ENCODE measurements around the gene PDXDC1. TPM values are rescaled to one million over a fixed set of nuclear protein-coding genes. Genes with fewer than 3 reads are reported as not detected.
"Not testable (repeated sequence)": the region's sequence is repeated elsewhere in the genome, so short reads cannot be mapped to it uniquely, and the experiment has no call there.

The PDXDC1 gene, protein sequence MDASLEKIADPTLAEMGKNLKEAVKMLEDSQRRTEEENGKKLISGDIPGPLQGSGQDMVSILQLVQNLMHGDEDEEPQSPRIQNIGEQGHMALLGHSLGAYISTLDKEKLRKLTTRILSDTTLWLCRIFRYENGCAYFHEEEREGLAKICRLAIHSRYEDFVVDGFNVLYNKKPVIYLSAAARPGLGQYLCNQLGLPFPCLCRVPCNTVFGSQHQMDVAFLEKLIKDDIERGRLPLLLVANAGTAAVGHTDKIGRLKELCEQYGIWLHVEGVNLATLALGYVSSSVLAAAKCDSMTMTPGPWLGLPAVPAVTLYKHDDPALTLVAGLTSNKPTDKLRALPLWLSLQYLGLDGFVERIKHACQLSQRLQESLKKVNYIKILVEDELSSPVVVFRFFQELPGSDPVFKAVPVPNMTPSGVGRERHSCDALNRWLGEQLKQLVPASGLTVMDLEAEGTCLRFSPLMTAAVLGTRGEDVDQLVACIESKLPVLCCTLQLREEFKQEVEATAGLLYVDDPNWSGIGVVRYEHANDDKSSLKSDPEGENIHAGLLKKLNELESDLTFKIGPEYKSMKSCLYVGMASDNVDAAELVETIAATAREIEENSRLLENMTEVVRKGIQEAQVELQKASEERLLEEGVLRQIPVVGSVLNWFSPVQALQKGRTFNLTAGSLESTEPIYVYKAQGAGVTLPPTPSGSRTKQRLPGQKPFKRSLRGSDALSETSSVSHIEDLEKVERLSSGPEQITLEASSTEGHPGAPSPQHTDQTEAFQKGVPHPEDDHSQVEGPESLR
- total RNA-seq (103 and 109 TPM in 2 replicates), polyA plus RNA-seq (48.1 and 79.1 TPM in 2 replicates), polyA minus RNA-seq (32.5 and 45.1 TPM in 2 replicates)
- 41.8 TPM for total RNA-seq (2013)

DNA sequence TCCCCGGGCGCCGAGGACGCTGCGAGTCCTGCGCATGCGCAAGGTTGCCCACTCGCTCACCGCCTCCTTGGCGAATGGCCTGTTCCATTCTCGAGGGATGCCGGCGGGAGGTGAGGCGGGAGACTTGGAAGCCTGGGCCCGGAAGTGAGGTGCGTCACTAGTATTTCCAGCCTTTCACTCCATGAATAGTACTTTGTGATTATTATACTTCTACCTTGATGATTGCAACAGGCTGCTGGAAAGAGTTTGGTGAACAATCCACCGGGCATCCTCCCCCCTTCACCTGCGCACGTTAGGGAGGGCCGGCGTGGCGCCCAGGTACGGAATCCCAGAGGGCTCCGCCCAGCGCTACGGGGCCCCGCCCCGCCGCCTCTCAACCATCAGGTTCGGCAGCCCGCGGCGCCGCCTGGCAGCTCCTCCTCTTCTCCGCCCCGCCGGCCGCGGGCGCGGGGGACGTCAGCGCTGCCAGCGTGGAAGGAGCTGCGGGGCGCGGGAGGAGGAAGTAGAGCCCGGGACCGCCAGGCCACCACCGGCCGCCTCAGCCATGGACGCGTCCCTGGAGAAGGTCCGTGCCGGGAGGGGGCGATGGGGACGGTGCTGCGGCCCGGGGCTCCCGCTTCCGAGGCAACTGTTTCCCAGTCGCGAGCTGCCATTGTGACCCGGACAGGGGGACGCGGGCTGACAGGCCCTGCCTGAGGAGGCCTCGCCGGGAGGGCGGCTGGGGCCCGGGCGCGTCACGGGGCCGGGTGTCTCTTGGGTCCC is at the start of gene PDXDC1:
Gene PDXDC1, plus strand, starts transcription at position 371 of the 762 bp plus-strand sequence. Its CDS starts 174 bp downstream, at position 545.
- H3K4me3 ChIP-seq (ENCODE audit: control extremely low read depth in 1 of 5, extremely low read depth in 1 of 5, insufficient read depth in 1 of 5, low read depth in 2 of 5, low read length in 4 of 5), result peak within 1 kb of the TSS; percentile 72 to 84 (median 81)
- peaks cover 8 to 18% of the 10 kb centered on the region in 2 donors for H3K4me1 ChIP-seq (ENCODE audit: control insufficient read depth in 2 of 2, insufficient read depth in 2 of 2, low read length in 2 of 2)
- peaks cover 34% of the 10 kb centered on the region for H3K79me2 ChIP-seq (ENCODE audit: control insufficient read depth, insufficient read depth, low read length)
- ATAC-seq (ENCODE audit: low read depth) (peak; percentile 94), DNase-seq (peak; percentile 99)
- H3K9me3 ChIP-seq (ENCODE audit: control extremely low read depth in 1 of 3, control insufficient read depth in 2 of 3, insufficient read depth in 1 of 3, low read length in 2 of 3); H3K27me3 Mint-ChIP-seq; POLR2A ChIA-PET; H3K9me3 Mint-ChIP-seq (ENCODE audit: insufficient read depth); CTCF ChIA-PET; H3K36me3 ChIP-seq (replicated peaks in 1 of 2; ENCODE audit: control extremely low read depth in 1 of 2, control insufficient read depth in 1 of 2, extremely low read depth in 1 of 2, insufficient read depth in 2 of 2, low read length in 1 of 2); H3K27me3 ChIP-seq (replicated peaks in 1 of 4; ENCODE audit: control extremely low read depth in 1 of 4, control insufficient read depth in 3 of 4, insufficient read depth in 4 of 4, low read length in 3 of 4): not testable (repeated sequence)
- Mint-ChIP-seq H3K4me3 (peak within 1 kb of the TSS; percentile 94), H3K4me1 (peaks cover 23% of the 10 kb centered on the region), H3K27ac (peak within 1 kb of the TSS; percentile 93)
- H3K9ac ChIP-seq (ENCODE audit: low read length), result peak within 1 kb of the TSS; percentile 85
- intact Hi-C loops (cut with micrococcal nuclease), result loop anchor here (5.0 kb wide), 1 partner anchor 47 kb away; no protein-coding TSS in a partner anchor
- peaks cover 27% of the 10 kb centered on the region for H4K20me1 ChIP-seq (ENCODE audit: control insufficient read depth, insufficient read depth, low read length, poor library complexity, severe bottlenecking)
- H2AFZ ChIP-seq (ENCODE audit: insufficient read depth, low read depth, low read length, poor library complexity, severe bottlenecking), result peak within 1 kb of the TSS; percentile 76
- WGBS (ENCODE audit: insufficient coverage), result under 1% methylated on average over 47 of the region's 74 CpGs
- H3K27ac ChIP-seq (ENCODE audit: low read length in 2 of 2), result peak within 1 kb of the TSS; percentile 78 to 88
- peak within 1 kb of the TSS; percentile 70 for H3K4me2 ChIP-seq (replicated peaks; ENCODE audit: low read depth, low read length, poor library complexity, severe bottlenecking)

DNA sequence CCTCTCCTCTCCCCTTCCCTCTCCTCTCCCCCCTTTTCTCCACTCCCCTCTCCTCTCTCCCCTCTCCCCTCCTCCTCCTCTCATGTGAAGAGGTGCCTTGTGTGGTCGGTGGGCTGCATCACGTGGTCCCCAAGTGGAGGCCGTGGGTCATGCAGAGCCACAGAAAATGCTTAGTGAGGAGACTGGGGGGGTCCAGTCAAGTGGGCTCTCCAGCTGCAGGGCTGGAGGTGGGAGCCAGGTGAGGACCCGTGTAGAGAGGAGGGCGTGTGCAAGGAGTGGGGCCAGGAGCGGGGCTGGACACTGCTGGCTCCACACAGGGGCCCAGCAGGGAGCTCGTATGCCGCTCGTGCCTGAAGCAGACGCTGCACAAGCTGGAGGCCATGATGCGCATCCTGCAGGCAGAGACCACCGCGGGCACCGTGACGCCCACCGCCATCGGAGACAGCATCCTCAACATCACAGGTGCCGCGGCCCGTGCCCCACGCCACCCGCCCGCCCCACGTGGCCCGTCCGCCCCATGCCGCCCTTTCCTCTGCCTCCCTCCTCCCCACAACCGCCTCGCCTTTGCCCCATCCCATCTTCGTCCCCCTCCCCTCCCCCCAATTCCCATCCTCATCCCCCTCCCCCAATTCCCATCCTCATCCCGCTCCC is 46.6 kb upstream of the PDXDC1 start:
- H3K4me2 ChIP-seq (replicated peaks; ENCODE audit: low read depth, low read length, poor library complexity, severe bottlenecking); POLR2A ChIA-PET; H3K9ac ChIP-seq (ENCODE audit: low read length); H3K27ac ChIP-seq (ENCODE audit: low read length in 2 of 2); CTCF ChIA-PET; ATAC-seq (ENCODE audit: low read depth); H3K4me3 ChIP-seq (ENCODE audit: control extremely low read depth in 1 of 5, extremely low read depth in 1 of 5, insufficient read depth in 1 of 5, low read depth in 2 of 5, low read length in 4 of 5); H3K9me3 ChIP-seq (ENCODE audit: control extremely low read depth in 1 of 3, control insufficient read depth in 2 of 3, insufficient read depth in 1 of 3, low read length in 2 of 3); H3K27me3 Mint-ChIP-seq; H3K36me3 ChIP-seq (replicated peaks in 1 of 2; ENCODE audit: control extremely low read depth in 1 of 2, control insufficient read depth in 1 of 2, extremely low read depth in 1 of 2, insufficient read depth in 2 of 2, low read length in 1 of 2); H3K27me3 ChIP-seq (replicated peaks in 1 of 4; ENCODE audit: control extremely low read depth in 1 of 4, control insufficient read depth in 3 of 4, insufficient read depth in 4 of 4, low read length in 3 of 4); H2AFZ ChIP-seq (ENCODE audit: insufficient read depth, low read depth, low read length, poor library complexity, severe bottlenecking); H3K9me3 Mint-ChIP-seq (ENCODE audit: insufficient read depth); H3K4me3 Mint-ChIP-seq; intact Hi-C loops (cut with micrococcal nuclease); H3K79me2 ChIP-seq (ENCODE audit: control insufficient read depth, insufficient read depth, low read length); H4K20me1 ChIP-seq (ENCODE audit: control insufficient read depth, insufficient read depth, low read length, poor library complexity, severe bottlenecking); H3K4me1 ChIP-seq (ENCODE audit: control insufficient read depth in 2 of 2, insufficient read depth in 2 of 2, low read length in 2 of 2); H3K4me1 Mint-ChIP-seq: not testable (repeated sequence)
- peak; percentile 23 for DNase-seq
- 17% methylated on average over 1 of the region's 31 CpGs for WGBS (ENCODE audit: insufficient coverage)
- peak overlapping the region; percentile 8 for H3K27ac Mint-ChIP-seq

DNA sequence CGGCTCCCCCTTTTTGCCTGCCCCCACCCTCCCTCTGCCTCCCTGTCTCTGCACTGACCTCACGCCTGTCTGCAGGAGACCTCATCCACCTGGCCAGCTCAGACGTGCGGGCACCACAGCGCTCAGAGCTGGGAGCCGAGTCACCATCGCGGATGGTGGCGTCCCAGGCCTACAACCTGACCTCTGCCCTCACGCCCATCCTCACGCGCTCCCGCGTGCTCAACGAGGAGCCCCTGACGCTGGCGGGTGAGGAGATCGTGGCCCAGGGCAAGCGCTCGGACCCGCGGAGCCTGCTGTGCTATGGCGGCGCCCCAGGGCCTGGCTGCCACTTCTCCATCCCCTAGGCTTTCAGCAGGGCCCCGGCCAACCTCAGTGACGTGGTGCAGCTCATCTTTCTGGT is 45.6 kb upstream of the PDXDC1 start:
- H3K4me1 Mint-ChIP-seq; H3K9me3 Mint-ChIP-seq (ENCODE audit: insufficient read depth); H4K20me1 ChIP-seq (ENCODE audit: control insufficient read depth, insufficient read depth, low read length, poor library complexity, severe bottlenecking); H3K9me3 ChIP-seq (ENCODE audit: control extremely low read depth in 1 of 3, control insufficient read depth in 2 of 3, insufficient read depth in 1 of 3, low read length in 2 of 3); H3K4me3 ChIP-seq (ENCODE audit: control extremely low read depth in 1 of 5, extremely low read depth in 1 of 5, insufficient read depth in 1 of 5, low read depth in 2 of 5, low read length in 4 of 5); H3K27ac Mint-ChIP-seq; ATAC-seq (ENCODE audit: low read depth); intact Hi-C loops (cut with micrococcal nuclease); H3K79me2 ChIP-seq (ENCODE audit: control insufficient read depth, insufficient read depth, low read length); H3K9ac ChIP-seq (ENCODE audit: low read length); H2AFZ ChIP-seq (ENCODE audit: insufficient read depth, low read depth, low read length, poor library complexity, severe bottlenecking); H3K36me3 ChIP-seq (replicated peaks in 1 of 2; ENCODE audit: control extremely low read depth in 1 of 2, control insufficient read depth in 1 of 2, extremely low read depth in 1 of 2, insufficient read depth in 2 of 2, low read length in 1 of 2); POLR2A ChIA-PET; H3K4me3 Mint-ChIP-seq; DNase-seq; H3K4me2 ChIP-seq (replicated peaks; ENCODE audit: low read depth, low read length, poor library complexity, severe bottlenecking); H3K27me3 ChIP-seq (replicated peaks in 1 of 4; ENCODE audit: control extremely low read depth in 1 of 4, control insufficient read depth in 3 of 4, insufficient read depth in 4 of 4, low read length in 3 of 4); H3K27ac ChIP-seq (ENCODE audit: low read length in 2 of 2); H3K4me1 ChIP-seq (ENCODE audit: control insufficient read depth in 2 of 2, insufficient read depth in 2 of 2, low read length in 2 of 2); H3K27me3 Mint-ChIP-seq; CTCF ChIA-PET: not testable (repeated sequence)
- no CpG with 5 or more reads among the region's 26 CpGs for WGBS (ENCODE audit: insufficient coverage)

Measured in B cell (primary cell).